ENCODE measurements around the gene STX7. TPM values are rescaled to one million over a fixed set of nuclear protein-coding genes. Genes with fewer than 3 reads are reported as not detected.

Gene STX7
- total and polyA plus RNA-seq, 2 donors (not counting 3 experiments of a cell fraction or from before 2014, with no cell fraction given), result 13.4 to 45.5 TPM

- ChIA-PET POLR2A (no interaction called here), CTCF (interaction anchor here (1.5 kb wide), 1 partner anchor 23 kb away, joined by 5 read pairs; no protein-coding TSS in a partner anchor)
- Histone ChIP-seq H2AFZ (ENCODE audit: low read depth, low read length) (no peak overlapping the region), H3K79me2 (ENCODE audit: control insufficient read depth, insufficient read depth, low read length) (peaks cover 84% of the 10 kb centered on the region), H3K9me1 (replicated peaks; ENCODE audit: control insufficient read depth, extremely low read depth, insufficient read depth, low read length) (no peaks in the 10 kb centered on the region), H3K9ac (replicated peaks; ENCODE audit: extremely low read depth, insufficient read depth, low read length) (no peak overlapping the region), H4K20me1 (replicated peaks; ENCODE audit: control insufficient read depth, extremely low read depth, insufficient read depth, low read length) (no peaks in the 10 kb centered on the region), H3K4me2 (ENCODE audit: insufficient read depth, low read length) (no peak overlapping the region), H3K27ac (ENCODE audit: insufficient read depth, low read depth, low read length) (no peak overlapping the region), H3K27me3 (ENCODE audit: control insufficient read depth in 2 of 2, insufficient read depth in 2 of 2, low read length in 2 of 2) (no peaks in the 10 kb centered on the region), H3K36me3 (ENCODE audit: control insufficient read depth in 2 of 2, extremely low read depth in 1 of 2, insufficient read depth in 2 of 2, low read length in 2 of 2) (peaks cover 0 to 3% of the 10 kb centered on the region in 2 experiments), H3K4me3 (replicated peaks in 1 of 3; ENCODE audit: insufficient read depth in 1 of 3, low read depth in 1 of 3, low read length in 3 of 3) (no peak overlapping the region), H3K4me1 (ENCODE audit: control insufficient read depth, extremely low read depth, insufficient read depth, low read length) (peaks cover 42% of the 10 kb centered on the region), H3K9me3 (replicated peaks; ENCODE audit: control insufficient read depth, insufficient read depth, low read length) (no peaks in the 10 kb centered on the region)
- no TSS peak for BruUV-seq (replicated peaks)
- TF ChIP-seq, protein P1, sequence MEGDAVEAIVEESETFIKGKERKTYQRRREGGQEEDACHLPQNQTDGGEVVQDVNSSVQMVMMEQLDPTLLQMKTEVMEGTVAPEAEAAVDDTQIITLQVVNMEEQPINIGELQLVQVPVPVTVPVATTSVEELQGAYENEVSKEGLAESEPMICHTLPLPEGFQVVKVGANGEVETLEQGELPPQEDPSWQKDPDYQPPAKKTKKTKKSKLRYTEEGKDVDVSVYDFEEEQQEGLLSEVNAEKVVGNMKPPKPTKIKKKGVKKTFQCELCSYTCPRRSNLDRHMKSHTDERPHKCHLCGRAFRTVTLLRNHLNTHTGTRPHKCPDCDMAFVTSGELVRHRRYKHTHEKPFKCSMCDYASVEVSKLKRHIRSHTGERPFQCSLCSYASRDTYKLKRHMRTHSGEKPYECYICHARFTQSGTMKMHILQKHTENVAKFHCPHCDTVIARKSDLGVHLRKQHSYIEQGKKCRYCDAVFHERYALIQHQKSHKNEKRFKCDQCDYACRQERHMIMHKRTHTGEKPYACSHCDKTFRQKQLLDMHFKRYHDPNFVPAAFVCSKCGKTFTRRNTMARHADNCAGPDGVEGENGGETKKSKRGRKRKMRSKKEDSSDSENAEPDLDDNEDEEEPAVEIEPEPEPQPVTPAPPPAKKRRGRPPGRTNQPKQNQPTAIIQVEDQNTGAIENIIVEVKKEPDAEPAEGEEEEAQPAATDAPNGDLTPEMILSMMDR (IDR thresholded peaks at IDR 0.05; ENCODE audit: extremely low read depth in 1 of 2, insufficient read depth in 1 of 2, low read depth in 1 of 2, low read length in 2 of 2), result no peak
- no peak for TF ChIP-seq MYC (IDR thresholded peaks at IDR 0.05; ENCODE audit: low read depth, low read length)
- TF ChIP-seq GATA2 (IDR thresholded peaks at IDR 0.05; ENCODE audit: insufficient read depth, insufficient read length, low read depth, low read length), result no peak
- no peak for TF ChIP-seq POLR2AphosphoS5 (IDR thresholded peaks at IDR 0.05; ENCODE audit: insufficient read depth, low read depth, low read length)
- no peak for TF ChIP-seq POLR2A (IDR thresholded peaks at IDR 0.05; ENCODE audit: low read depth, low read length)
- TF ChIP-seq EZH2 (IDR thresholded peaks at IDR 0.05; ENCODE audit: borderline replicate concordance, low read depth, low read length, severe bottlenecking), result no peak
- no peak for TF ChIP-seq JUN (IDR thresholded peaks at IDR 0.05; ENCODE audit: borderline replicate concordance, insufficient read depth, insufficient read length, low read depth)
- TF ChIP-seq FOS (IDR thresholded peaks at IDR 0.05; ENCODE audit: borderline replicate concordance, insufficient read depth, low read length), result no peak
- no peak for TF ChIP-seq MAX (IDR thresholded peaks at IDR 0.05; ENCODE audit: insufficient read depth, insufficient read length)
- intact Hi-C loops (cut with micrococcal nuclease), result no loop called here
- FAIRE-seq (no peak), DNase-seq (ENCODE audit: low read depth, low spot score) (no peak)
- dilution Hi-C loops (cut with MboI; ENCODE audit: extremely low pct_ligation_motif_present, low sequenced_read_pairs), result no loop called here
These were observed 5.8 kb downstream of the STX7 start for GRCh38 chr6:132506869-132507808.

Data from endothelial cell of umbilical vein (primary cell).